GM12878 (cell line): Measurements from ENCODE around the gene MARCHF2. TPM values are rescaled to one million over a fixed set of nuclear protein-coding genes. Genes with fewer than 3 reads are reported as not detected.

ENCODE experiments used
- BCL3 ChIP-seq: IDR thresholded peaks from 2 replicates; pipeline ENCODE4 v1.6.1; 2011; ENCODE audit warnings: borderline replicate concordance, low read depth, mild to moderate bottlenecking, moderate library complexity, low read length; ENCODE audit not compliant: insufficient read depth, poor library complexity, severe bottlenecking
- EP300 ChIP-seq, 2 experiments: fragments of 150-350 bp in 1 of 2; IDR thresholded peaks; 2 replicates each; pipeline ENCODE4 v1.6.1; 2011 to 2012; ENCODE audit warnings: low read depth in 2 of 2, low read length in 2 of 2, borderline replicate concordance in 1 of 2, improper control_type of control experiment in 1 of 2, inconsistent platforms in 1 of 2; ENCODE audit not compliant: control insufficient read depth in 1 of 2
- FOXK2 ChIP-seq: fragments of 450-650 bp; IDR thresholded peaks from 2 replicates; pipeline ENCODE4 v1.6.1; 2017; ENCODE audit warnings: mild to moderate bottlenecking, moderate library complexity
- HDGF ChIP-seq: fragments of 450-650 bp; IDR thresholded peaks from 2 replicates; pipeline ENCODE4 v1.6.1; 2016; ENCODE audit warnings: antibody characterized with exemption
- IKZF2 ChIP-seq, 2 experiments: fragments of 450-650 bp; IDR thresholded peaks; 2 replicates each; pipeline ENCODE4 v1.6.1; 2017; ENCODE audit warnings: mild to moderate bottlenecking in 2 of 2, moderate library complexity in 2 of 2
- IRF3 ChIP-seq: fragments of 450-650 bp; IDR thresholded peaks from 2 replicates; pipeline ENCODE4 v1.6.1; 2014; ENCODE audit warnings: mild to moderate bottlenecking
- KAT2A ChIP-seq: conservative IDR thresholded peaks from 2 replicates; pipeline ENCODE4 v1.6.1; 2011; ENCODE audit warnings: low read depth, low read length; ENCODE audit not compliant: control insufficient read depth
- LARP7 ChIP-seq: fragments of 450-650 bp; IDR thresholded peaks from 2 replicates; pipeline ENCODE4 v1.6.1; 2017; ENCODE audit warnings: mild to moderate bottlenecking
- MTA3 ChIP-seq: IDR thresholded peaks from 2 replicates; pipeline ENCODE4 v1.6.1; 2012; ENCODE audit warnings: low read length, inconsistent platforms, borderline replicate concordance
- MYB ChIP-seq: fragments of 150-350 bp; IDR thresholded peaks from 2 replicates; pipeline ENCODE4 v1.6.1; 2014; ENCODE audit warnings: mild to moderate bottlenecking, low read depth, low read length, borderline replicate concordance
- NFIC ChIP-seq: IDR thresholded peaks from 2 replicates; pipeline ENCODE4 v1.6.1; 2012; ENCODE audit warnings: low read depth, mild to moderate bottlenecking, inconsistent platforms, low read length, moderate library complexity
- NKRF ChIP-seq: fragments of 450-650 bp; conservative IDR thresholded peaks from 2 replicates; pipeline ENCODE4 v1.6.1; 2017; ENCODE audit warnings: mild to moderate bottlenecking, moderate library complexity
- NR2F1 ChIP-seq: fragments of 450-650 bp; conservative IDR thresholded peaks from 2 replicates; pipeline ENCODE4 v1.6.1; 2017; ENCODE audit warnings: mild to moderate bottlenecking
- NRF1 ChIP-seq: conservative IDR thresholded peaks from 2 replicates; pipeline ENCODE4 v1.6.1; 2011; ENCODE audit warnings: mild to moderate bottlenecking, low read depth, low read length, improper control_type of control experiment
- PRDM15 ChIP-seq: fragments of 450-650 bp; formaldehyde crosslinking; IDR thresholded peaks from 2 replicates; pipeline ENCODE4 v1.4.0; 2020; ENCODE audit warnings: mild to moderate bottlenecking, moderate library complexity
- RFX5 ChIP-seq: IDR thresholded peaks from 2 replicates; pipeline ENCODE4 v1.6.1; 2011; ENCODE audit warnings: low read depth, low read length, improper control_type of control experiment
- SMAD1 ChIP-seq: fragments of 450-650 bp; IDR thresholded peaks from 2 replicates; pipeline ENCODE4 v1.6.1; 2018; ENCODE audit warnings: mild to moderate bottlenecking, low read depth; ENCODE audit not compliant: partially characterized antibody
- SMC3 ChIP-seq: IDR thresholded peaks from 2 replicates; pipeline ENCODE4 v1.6.1; 2011; ENCODE audit warnings: low read length, improper control_type of control experiment, borderline replicate concordance
- SUPT20H ChIP-seq: IDR thresholded peaks from 2 replicates; pipeline ENCODE4 v1.6.1; 2011; ENCODE audit warnings: low read depth, mild to moderate bottlenecking, low read length, moderate library complexity, borderline replicate concordance; ENCODE audit not compliant: control insufficient read depth
- TBL1XR1 ChIP-seq: IDR thresholded peaks from 2 replicates; pipeline ENCODE4 v1.6.1; 2012; ENCODE audit warnings: low read depth, low read length, improper control_type of control experiment
- ZZZ3 ChIP-seq: IDR thresholded peaks from 2 replicates; pipeline ENCODE4 v1.6.1; 2011; ENCODE audit warnings: low read depth; ENCODE audit not compliant: control insufficient read depth, insufficient read length
- polyA plus RNA-seq, 11 experiments: library from polyadenylated mRNA; depleted of rRNA in 4 of 11; unstranded in 6 of 11; stranded (reverse) in 5 of 11; fragments of >200 nt; fragmentation: Nextera tagmentation in 4 of 11; fragmentation: Illumina TruSeq in 1 of 11; extraction: Ambion mirVana in 4 of 11; extraction: Trizol in 1 of 11; gene quantifications; 1 replicate in 1 of 11; 2 replicates in 10 of 11; pipeline versions ENCODE4 v1.2.1 to v1.2.3, GENCODE V29; 2011 to 2016; ENCODE audit warnings: inconsistent platforms in 2 of 11, missing spikeins in 2 of 11, low read depth in 1 of 11
- total RNA-seq, 4 experiments: library from RNA; depleted of rRNA in 3 of 4; stranded (reverse); fragments of >200 nt in 3 of 4; fragmentation: Illumina TruSeq in 1 of 4; extraction: Trizol in 1 of 4; gene quantifications; 2 replicates each; pipeline versions ENCODE4 v1.2.1 to v1.2.3, GENCODE V29; 2013 to 2021

Gene MARCHF2
- total and polyA plus RNA-seq, 10 of the 15 experiments (the other 5 are each of a cell fraction or from before 2014, with no cell fraction given), result 1.6 to 30.3 (median 10.8) TPM

GRCh38 chr19:8412783-8413628, at the start of gene MARCHF2 (continued):
- TF ChIP-seq HDGF (no peak), SMC3 (peak; percentile 57), RFX5 (peak; percentile 63; the same call in 1 of the 2 replicates), NKRF (peak; percentile 85), EP300 (IDR thresholded peaks at IDR 0.05; ENCODE audit: borderline replicate concordance in 1 of 2, control insufficient read depth in 1 of 2, low read depth in 2 of 2, low read length in 2 of 2) (no peak), IKZF2 (IDR thresholded peaks at IDR 0.05) (no peak), KAT2A (no peak), NR2F1 (peak; percentile 57; the same call in 1 of the 2 replicates), NRF1 (no peak), MYB (no peak), MTA3 (no peak), SMAD1 (no peak), NFIC (no peak), BCL3 (no peak), LARP7 (peak; percentile 89), FOXK2 (no peak), ZZZ3 (no peak), TBL1XR1 (no peak), SUPT20H (no peak), IRF3 (peak; percentile 92), PRDM15 (no peak)
- TF ChIP-seq, all 136 proteins: peak for 33
